DLD1 (cell line): ENCODE measurements around the gene RBPMS2.

Experiments
- in situ Hi-C: cut with HindIII; loops from 2 replicates; pipeline ENCODE4 v1.10.0; 2017; ENCODE audit warnings: low sequenced_read_pairs

Gene RBPMS2

GRCh38 chr15:64696481-64696880 lies 78.9 kb downstream of the RBPMS2 start:
- in situ Hi-C loops, result loop anchor here (25.0 kb wide), 1 partner anchor 259 kb away; no protein-coding TSS in a partner anchor

- in situ Hi-C loops, result loop anchor here (25.0 kb wide), 1 partner anchor 258 kb away; no protein-coding TSS in a partner anchor
These were observed 79.8 kb downstream of the RBPMS2 start for GRCh38 chr15:64695561-64695992.

DNA sequence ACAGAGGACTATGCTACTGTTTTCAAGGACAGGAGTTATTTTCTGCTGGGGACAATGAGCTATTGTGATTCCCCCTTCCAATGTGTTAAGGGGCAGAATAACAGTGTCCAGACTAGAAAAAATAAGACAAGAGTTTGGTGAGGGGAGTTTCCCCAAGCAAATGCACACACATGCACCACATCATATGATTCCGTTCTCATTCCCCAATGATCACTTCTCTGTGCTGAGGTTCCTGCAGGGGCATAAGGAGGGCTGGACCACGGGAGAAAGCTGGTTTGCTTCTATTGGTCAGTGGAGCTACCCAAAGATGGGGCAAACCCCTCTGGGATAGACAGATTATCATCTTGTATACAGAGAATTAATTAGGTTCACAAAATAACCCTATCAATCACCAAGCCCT lies 80.6 kb downstream of the RBPMS2 start:
- in situ Hi-C loops, result loop anchor here (25.0 kb wide), 1 partner anchor 258 kb away; no protein-coding TSS in a partner anchor

DNA sequence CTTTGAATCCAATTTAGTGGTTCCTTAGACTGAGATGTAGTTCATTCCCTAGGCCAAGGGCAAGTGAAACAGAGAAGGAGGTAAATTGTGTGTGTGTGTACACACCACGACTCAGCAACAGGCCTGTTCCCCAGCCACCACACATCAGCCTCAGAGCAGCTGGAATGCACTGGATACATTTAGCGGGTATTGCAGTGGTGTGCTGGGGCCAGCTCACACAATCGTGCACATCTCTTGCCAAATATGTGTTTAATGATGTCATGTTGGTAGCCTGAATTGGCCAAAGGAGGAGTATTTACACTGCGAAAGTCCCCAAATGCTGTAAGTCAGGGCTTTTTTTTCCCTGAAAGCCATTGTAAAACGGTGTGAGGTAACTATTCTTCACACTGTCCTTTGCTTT lies 82.3 kb downstream of the RBPMS2 start:
- in situ Hi-C loops, result loop anchor here (25.0 kb wide), 1 partner anchor 256 kb away; no protein-coding TSS in a partner anchor

DNA sequence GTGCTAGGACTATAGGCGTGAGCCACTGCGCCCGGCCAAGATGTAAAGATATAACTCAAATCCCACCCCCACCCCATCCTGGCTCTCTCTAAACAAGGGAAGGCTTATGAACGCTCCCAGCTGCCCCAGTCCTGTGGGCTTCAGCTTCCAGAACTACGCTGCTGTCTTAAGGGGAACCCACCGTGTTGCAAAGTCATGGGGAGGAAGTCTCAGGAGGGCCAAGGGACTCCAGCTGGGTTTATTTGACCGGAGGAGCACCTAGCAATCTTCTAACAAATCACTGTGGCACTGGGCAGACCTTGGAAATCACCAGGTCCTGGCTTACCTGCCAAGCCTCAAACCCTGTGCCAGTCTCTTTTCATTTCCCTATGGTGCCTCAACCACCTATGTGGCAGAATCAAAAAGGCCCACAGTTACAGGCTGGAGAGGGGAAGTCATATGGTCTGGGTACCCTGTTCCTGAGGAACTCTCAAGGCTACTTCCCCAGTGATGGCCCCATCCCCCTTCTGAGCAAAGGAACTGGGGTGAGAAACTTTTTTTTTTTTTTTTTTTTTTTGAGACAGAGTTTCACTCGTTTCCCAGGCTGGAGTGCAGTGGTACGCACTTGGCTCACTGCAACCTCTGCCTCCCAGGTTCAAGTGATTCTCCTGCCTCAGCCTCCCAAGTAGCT lies 83.4 kb downstream of the RBPMS2 start:
- in situ Hi-C loops, result loop anchor here (25.0 kb wide), 1 partner anchor 255 kb away; no protein-coding TSS in a partner anchor

- in situ Hi-C loops, result loop anchor here (25.0 kb wide), 1 partner anchor 253 kb away; no protein-coding TSS in a partner anchor
These were observed 84.7 kb downstream of the RBPMS2 start for GRCh38 chr15:64690578-64691296.

DNA sequence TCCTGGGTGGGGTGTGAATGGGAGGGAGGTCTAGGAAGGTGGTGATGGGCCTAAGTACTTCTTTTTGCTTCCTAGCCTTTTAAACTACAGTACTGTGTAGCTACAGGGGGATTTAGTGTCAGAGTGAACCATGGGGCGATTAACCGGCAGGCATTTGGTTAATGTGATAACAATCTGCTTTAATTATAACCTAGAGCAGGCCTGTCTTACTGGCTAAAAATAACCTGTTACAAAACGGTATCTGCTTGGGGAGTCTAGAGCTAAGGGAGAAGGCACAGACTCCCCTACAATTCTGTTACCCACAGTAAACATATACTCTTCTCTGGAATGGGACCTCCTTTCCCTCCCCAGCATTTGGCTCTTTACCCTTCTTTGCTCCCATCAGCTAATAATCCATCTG lies 85.4 kb downstream of the RBPMS2 start:
- in situ Hi-C loops, result loop anchor here (25.0 kb wide), 1 partner anchor 253 kb away; no protein-coding TSS in a partner anchor
